HCT116 (cell line): ENCODE results near the gene TUBA4B. TPM values are rescaled to one million over a fixed set of nuclear protein-coding genes. Genes with fewer than 3 reads are reported as not detected.

Experiments used
- ATAC-seq: fragments of 200-7000 bp; cut with Tn5 transposase; 2 replicates; pipeline ENCODE4 v1.9.1; 2020; ENCODE audit warnings: mild to moderate bottlenecking, moderate library complexity
- BruUV-seq: library from RNA; stranded (reverse); fragments of 400-500 nt; replicated peaks from 2 replicates; lab custom pipeline; 2021; lab: Mats Ljungman, UMichigan
- CTCF ChIA-PET: fragments of 300-600 bp; sonication (Branson Sonifier 250); formaldehyde crosslinking; loops from one replicate; lab custom pipeline; 2021; ENCODE audit warnings: antibody characterized with exemption; lab: Charles Lee
- POLR2A ChIA-PET: fragments of 300-600, 350-600 bp; sonication (Branson Sonifier 250); formaldehyde crosslinking; loops from one replicate; lab custom pipeline; 2021; ENCODE audit warnings: antibody characterized with exemption; lab: Charles Lee
- RAD21 ChIA-PET, 2 experiments: fragments of 300-600 bp; sonication (Branson Sonifier 250); formaldehyde crosslinking; loops; one replicate each; lab custom pipeline; 2023; ENCODE audit warnings: low total read pairs in 2 of 2; ENCODE audit not compliant: uncharacterized antibody in 2 of 2, unreplicated experiment in 2 of 2, low non-redundant PET in 1 of 2; lab: Charles Lee
- DNase-seq: peaks from one replicate; pipeline ENCODE4 v3.0.0-alpha.2; 2010; ENCODE audit warnings: low read depth, low spot score
- H2AFZ ChIP-seq: fragments of 200-600 bp; shearing (Covaris generic), sonication (generic); 2 replicates; pipeline ENCODE4 v1.6.1; 2017; ENCODE audit warnings: low read depth, mixed run types, mixed read lengths, antibody characterized with exemption, low read length; ENCODE audit not compliant: poor library complexity, severe bottlenecking
- H3K27ac ChIP-seq: 2 replicates; pipeline ENCODE4 v1.5.1; 2012; ENCODE audit warnings: low read depth, low read length
- H3K27me3 ChIP-seq: fragments of 200-600 bp; sonication (generic); 2 replicates; pipeline ENCODE4 v1.6.1; 2016; ENCODE audit warnings: mixed run types, low read length, mixed read lengths; ENCODE audit not compliant: insufficient read depth
- H3K36me3 ChIP-seq, 2 experiments: fragments of 200-500 bp in 1 of 2; fragments of 200-600 bp in 1 of 2; sonication (Bioruptor generic) in 1 of 2; sonication (generic) in 1 of 2; 2 replicates each; pipeline versions ENCODE4 v1.5.1 to v1.6.1; 2014 to 2016; ENCODE audit warnings: low read length in 2 of 2, inconsistent platforms in 1 of 2, mixed read lengths in 1 of 2, mixed run types in 1 of 2; ENCODE audit not compliant: insufficient read depth in 2 of 2, control insufficient read depth in 1 of 2
- H3K4me1 ChIP-seq, 2 experiments: fragments of 200-600 bp in 1 of 2; sonication (generic) in 1 of 2; 2 replicates each; pipeline versions ENCODE4 v1.5.1 to v1.6.1; 2012 to 2017; ENCODE audit warnings: low read length in 2 of 2, inconsistent platforms in 1 of 2, mild to moderate bottlenecking in 1 of 2, mixed read lengths in 1 of 2, mixed run types in 1 of 2, moderate library complexity in 1 of 2; ENCODE audit not compliant: insufficient read depth in 2 of 2, control insufficient read depth in 1 of 2
- H3K4me2 ChIP-seq: fragments of 200-600 bp; sonication (generic); 2 replicates; pipeline ENCODE4 v1.6.1; 2017; ENCODE audit warnings: mixed run types, low read length, mixed read lengths
- H3K4me3 ChIP-seq, 2 experiments: fragments of 200-600 bp in 1 of 2; sonication (generic) in 1 of 2; replicated peaks in 1 of 2; 2 replicates each; pipeline ENCODE4 v1.5.1; 2011 to 2016; ENCODE audit warnings: low read length in 2 of 2, control low read depth in 1 of 2, low read depth in 1 of 2, mild to moderate bottlenecking in 1 of 2, mixed read lengths in 1 of 2, mixed run types in 1 of 2
- H3K79me2 ChIP-seq: fragments of 200-600 bp; sonication (generic); 2 replicates; pipeline ENCODE4 v1.6.1; 2017; ENCODE audit warnings: mild to moderate bottlenecking, mixed run types, low read length, moderate library complexity, mixed read lengths; ENCODE audit not compliant: insufficient read depth
- H3K9ac ChIP-seq: fragments of 200-600 bp; sonication (generic); 2 replicates; pipeline ENCODE4 v1.6.1; 2016; ENCODE audit warnings: low read length, mixed read lengths
- H3K9me2 ChIP-seq: fragments of 200-600 bp; sonication (generic), shearing (Covaris generic); 2 replicates; pipeline ENCODE4 v1.6.1; 2017; ENCODE audit warnings: mixed run types, mild to moderate bottlenecking, moderate library complexity; ENCODE audit not compliant: insufficient read depth
- H3K9me3 ChIP-seq, 2 experiments: fragments of 200-500 bp in 1 of 2; fragments of 200-600 bp in 1 of 2; sonication (Bioruptor generic) in 1 of 2; sonication (generic) in 1 of 2; 2 replicates each; pipeline ENCODE4 v1.6.1; 2014 to 2017; ENCODE audit warnings: low read length in 2 of 2, mixed read lengths in 2 of 2, inconsistent platforms in 1 of 2, low read depth in 1 of 2, mild to moderate bottlenecking in 1 of 2, mixed run types in 1 of 2, moderate library complexity in 1 of 2; ENCODE audit not compliant: control insufficient read depth in 1 of 2, insufficient read depth in 1 of 2
- H4K20me1 ChIP-seq: fragments of 200-600 bp; sonication (generic), shearing (Covaris generic); 2 replicates; pipeline ENCODE4 v1.6.1; 2017; ENCODE audit warnings: mixed run types, mild to moderate bottlenecking, moderate library complexity; ENCODE audit not compliant: insufficient read depth
- EGR1 ChIP-seq: IDR thresholded peaks from 2 replicates; pipeline ENCODE4 v1.6.1; 2012; ENCODE audit warnings: low read depth
- REST ChIP-seq: IDR thresholded peaks from 2 replicates; pipeline ENCODE4 v1.6.1; 2012; ENCODE audit warnings: low read depth
- intact Hi-C: fragments of 100-400 bp; cut with micrococcal nuclease; formaldehyde crosslinking; loops from 2 replicates; pipeline ENCODE4 v1.10.0; 2022
- total RNA-seq: library from RNA; stranded (reverse); gene quantifications from one replicate; pipeline ENCODE4 v1.2.1, GENCODE V29; 2021; ENCODE audit not compliant: unreplicated experiment

The TUBA4B gene
- total RNA-seq, 1 experiment from 2014 or later, result not detected

GRCh38 chr2:219271021-219271420 lies 18.0 kb downstream of the TUBA4B start:
- no TSS peak for BruUV-seq
- ChIA-PET POLR2A (no interaction called here), CTCF (no interaction called here)

More at GRCh38 chr2:219271021-219271420, 18.0 kb downstream of the TUBA4B start:
- H3K36me3 ChIP-seq, result no peaks in the 10 kb centered on the region
- H3K9ac ChIP-seq, result no peak overlapping the region
- H3K9me3 ChIP-seq, result no peaks in the 10 kb centered on the region
- H3K4me2 ChIP-seq, result no peak overlapping the region
- peaks cover 6% of the 10 kb centered on the region; the same call in 1 of the 2 replicates for H3K27me3 ChIP-seq
- TF ChIP-seq REST (no peak), EGR1 (no peak)
- peaks cover 27 to 35% of the 10 kb centered on the region in 2 experiments for H3K4me1 ChIP-seq
- ATAC-seq (no peak), DNase-seq (no peak)
- RAD21 ChIA-PET, result no interaction called here
- H3K4me3 ChIP-seq, result no peak overlapping the region
- no peaks in the 10 kb centered on the region for H3K9me2 ChIP-seq
- no peaks in the 10 kb centered on the region for H3K79me2 ChIP-seq
- H2AFZ ChIP-seq, result no peak overlapping the region
- intact Hi-C loops, result no loop called here
- no peak overlapping the region for H3K27ac ChIP-seq
- no peaks in the 10 kb centered on the region for H4K20me1 ChIP-seq
